ENCODE data around the gene NFIC. TPM values are rescaled to one million over a fixed set of nuclear protein-coding genes. Genes with fewer than 3 reads are reported as not detected.

NFIC gene
- total and polyA plus RNA-seq, 2 of the 4 experiments (the other 2 are of a cell fraction), result 21.9 to 32.1 TPM

DNA sequence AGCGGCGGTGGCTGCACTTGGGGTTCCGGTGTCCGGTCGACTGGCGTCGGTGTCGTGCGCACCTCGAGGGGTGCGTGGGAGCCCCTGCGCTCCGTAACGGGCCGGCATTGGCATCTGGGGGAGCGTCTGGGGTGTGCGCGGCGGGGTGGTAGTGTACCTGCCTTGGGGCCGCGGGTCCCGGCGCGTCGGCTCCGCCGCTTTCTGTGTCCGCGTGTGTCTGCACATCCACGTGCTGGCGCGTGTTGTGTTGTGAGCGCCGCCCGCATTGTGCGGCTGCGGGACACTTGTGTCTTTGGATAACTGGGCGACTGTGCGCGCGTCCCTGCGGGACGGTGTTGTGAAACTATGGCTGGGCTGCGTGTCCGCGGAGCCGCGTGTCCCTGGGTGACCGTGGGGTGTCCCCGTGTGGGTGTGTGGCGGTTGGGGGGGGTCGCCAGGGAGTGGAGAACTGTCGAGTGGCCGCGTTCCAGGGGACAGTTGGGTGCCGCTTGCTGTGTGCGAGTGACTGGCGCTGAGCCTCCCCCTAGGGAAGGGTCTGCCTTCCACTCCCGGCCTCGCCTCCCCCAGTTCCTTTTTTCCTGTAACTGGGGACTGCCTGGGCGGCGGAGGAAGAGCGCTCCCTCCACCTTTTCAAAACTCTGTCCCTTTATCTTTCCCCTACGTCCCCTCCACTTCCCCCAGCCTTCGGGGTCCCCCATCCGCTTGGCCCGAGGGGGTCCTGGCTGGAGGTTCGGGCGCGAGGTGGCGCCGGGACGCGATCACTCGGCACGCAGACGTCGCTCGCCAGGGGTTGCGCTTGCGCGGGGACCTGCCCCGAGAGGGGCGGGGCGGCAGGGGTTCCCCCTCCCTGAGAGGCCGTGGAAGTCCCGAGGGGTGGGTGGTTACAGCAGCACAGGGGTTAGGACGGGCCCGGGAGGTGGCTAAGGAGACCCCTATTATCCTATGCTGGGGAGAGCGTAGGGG lies 5.7 kb upstream of the NFIC start:
- Histone ChIP-seq H3K23ac (ENCODE audit: low read depth, low read length) (peak overlapping the region; percentile 88), H3K79me1 (ENCODE audit: low read depth in 1 of 2, low read length in 2 of 2) (peaks cover 14 to 48% of the 10 kb centered on the region in 2 experiments; a peak in 3 of 4 replicates), H3K4me1 (ENCODE audit: control insufficient read depth, insufficient read depth, low read length) (peaks cover 11% of the 10 kb centered on the region), H3K9me1 (ENCODE audit: insufficient read depth, low read length) (peaks cover 6% of the 10 kb centered on the region; the same call in 1 of the 2 replicates), H2BK15ac (ENCODE audit: low read depth, low read length) (no peak overlapping the region), H2AK9ac (replicated peaks; ENCODE audit: low read depth, low read length, poor library complexity) (peak overlapping the region; percentile 98), H3K27me3 (ENCODE audit: control insufficient read depth, insufficient read depth, low read length) (no peaks in the 10 kb centered on the region), H2AFZ (replicated peaks; ENCODE audit: low read length, poor library complexity) (peak overlapping the region; percentile 92), H3K9ac (ENCODE audit: low read depth, low read length) (peak overlapping the region; percentile 81), H3K4me2 (ENCODE audit: low read depth, low read length) (peak overlapping the region; percentile 96), H3K4me3 (ENCODE audit: insufficient read depth, low read depth, low read length) (peak overlapping the region; percentile 75), H4K8ac (ENCODE audit: low read depth in 2 of 2, low read length in 2 of 2) (peak overlapping the region; percentile 58 to 87; a peak in 2 of 4 replicates), H3K14ac (replicated peaks; ENCODE audit: low read depth, low read length) (peak overlapping the region; percentile 88), H2BK5ac (ENCODE audit: low read depth, low read length, poor library complexity, severe bottlenecking) (peak overlapping the region; percentile 55), H2AK5ac (ENCODE audit: low read depth, low read length) (peak overlapping the region; percentile 92), H2BK20ac (ENCODE audit: low read depth, low read length) (no peak overlapping the region), H3K18ac (ENCODE audit: low read depth, low read length) (no peak overlapping the region), H3K56ac (ENCODE audit: extremely low read depth, insufficient read depth, low read length) (peak overlapping the region; percentile 53; the same call in 1 of the 2 replicates), H3K4ac (ENCODE audit: low read depth, low read length) (peak overlapping the region; percentile 81), H3K27ac (ENCODE audit: insufficient read depth, low read length) (peak overlapping the region; percentile 73), H4K91ac (ENCODE audit: insufficient read depth, low read depth, low read length) (peak overlapping the region; percentile 66), H2BK120ac (ENCODE audit: low read depth, low read length) (peak overlapping the region; percentile 58), H3K9me3 (ENCODE audit: control insufficient read depth, insufficient read depth, low read length) (no peaks in the 10 kb centered on the region), H3K36me3 (ENCODE audit: control insufficient read depth, insufficient read depth, low read length) (no peaks in the 10 kb centered on the region), H4K5ac (ENCODE audit: low read depth, low read length) (peak overlapping the region; percentile 36; the same call in 1 of the 2 replicates), H4K20me1 (ENCODE audit: insufficient read depth, low read length) (peaks cover 36% of the 10 kb centered on the region)
- intact Hi-C loops (cut with micrococcal nuclease), result no loop called here
- POLR2A ChIA-PET (ENCODE audit: unreplicated experiment), result no interaction called here
- no TSS peak for BruUV-seq (replicated peaks)
- ATAC-seq (ENCODE audit: low read depth) (peak; percentile 37), DNase-seq (no peak)
- CTCF ChIA-PET, result no interaction called here
- in situ Hi-C loops (cut with MboI; ENCODE audit: low sequenced_read_pairs), result no loop called here
- 0% methylated on average over 31 of the region's 90 CpGs; no CpG with 5 or more reads in 1 of the 2 experiments for WGBS, 2 experiments (ENCODE audit: extremely low coverage in 2 of 2, insufficient read length in 1 of 2)
- dilution Hi-C loops (cut with HindIII; ENCODE audit: low sequenced_read_pairs, unreplicated experiment), result no loop called here
- TF ChIP-seq SMC3 (IDR thresholded peaks at IDR 0.05; ENCODE audit: low read depth, low read length) (no peak), FOS (IDR thresholded peaks at IDR 0.05; ENCODE audit: low read depth, low read length) (no peak), MXI1 (IDR thresholded peaks at IDR 0.05; ENCODE audit: borderline replicate concordance, low read depth, low read length) (peak; percentile 98), BHLHE40 (IDR thresholded peaks at IDR 0.05; ENCODE audit: low read depth, low read length) (peak; percentile 48), CHD1 (IDR thresholded peaks at IDR 0.05; ENCODE audit: low read depth, low read length) (no peak), RAD21 (IDR thresholded peaks at IDR 0.05; ENCODE audit: low read length) (no peak), NFE2L2 (IDR thresholded peaks at IDR 0.05; ENCODE audit: low read depth, low read length) (no peak), RCOR1 (IDR thresholded peaks at IDR 0.05; ENCODE audit: insufficient replicate concordance, low read length) (no peak), POLR2A (IDR thresholded peaks at IDR 0.05; ENCODE audit: low read depth, low read length) (no peak), RFX5 (IDR thresholded peaks at IDR 0.05; ENCODE audit: low read depth, low read length) (no peak), CEBPB (IDR thresholded peaks at IDR 0.05; ENCODE audit: low read depth, low read length) (no peak), MAFK (IDR thresholded peaks at IDR 0.05; ENCODE audit: low read depth, low read length) (no peak), MAZ (IDR thresholded peaks at IDR 0.05; ENCODE audit: borderline replicate concordance, low read depth, low read length) (peak; percentile 50; the same call in 1 of the 2 replicates), CTCF (conservative IDR thresholded peaks at IDR 0.05; ENCODE audit: low read depth, low read length) (peak; percentile 20; the same call in 1 of the 2 replicates)
- TF ChIP-seq, protein P1, sequence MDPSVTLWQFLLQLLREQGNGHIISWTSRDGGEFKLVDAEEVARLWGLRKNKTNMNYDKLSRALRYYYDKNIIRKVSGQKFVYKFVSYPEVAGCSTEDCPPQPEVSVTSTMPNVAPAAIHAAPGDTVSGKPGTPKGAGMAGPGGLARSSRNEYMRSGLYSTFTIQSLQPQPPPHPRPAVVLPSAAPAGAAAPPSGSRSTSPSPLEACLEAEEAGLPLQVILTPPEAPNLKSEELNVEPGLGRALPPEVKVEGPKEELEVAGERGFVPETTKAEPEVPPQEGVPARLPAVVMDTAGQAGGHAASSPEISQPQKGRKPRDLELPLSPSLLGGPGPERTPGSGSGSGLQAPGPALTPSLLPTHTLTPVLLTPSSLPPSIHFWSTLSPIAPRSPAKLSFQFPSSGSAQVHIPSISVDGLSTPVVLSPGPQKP (IDR thresholded peaks at IDR 0.05; ENCODE audit: borderline replicate concordance, low read depth, low read length), result no peak
